NCI-H187 treated with DMSO at 0.1 percent for 48 hours (cell line): ENCODE results near the gene SBNO1.
A peak's percentile ranks its signal among the peaks of the same experiment; 100 is the strongest.
"Not testable (repeated sequence)": the region's sequence is repeated elsewhere in the genome, so short reads cannot be mapped to it uniquely, and the experiment has no call there.

Experiments used
- DNase-seq: peaks from one replicate; lab custom pipeline; 2025; lab: John Stamatoyannopoulos, UW

Gene SBNO1

GRCh38 chr12:123270214-123271000, 94.2 kb downstream of the SBNO1 start:
- DNase-seq: no peak

GRCh38 chr12:123269896-123270213, 94.8 kb downstream of the SBNO1 start:
- no peak for DNase-seq

- no peak for DNase-seq
Observed at GRCh38 chr12:123269395-123269892, 95.2 kb downstream of the SBNO1 start.

- no peak for DNase-seq
Observed at GRCh38 chr12:123268850-123269249, 95.8 kb downstream of the SBNO1 start.

GRCh38 chr12:123267991-123268843, 96.4 kb downstream of the SBNO1 start:
- no peak for DNase-seq

GRCh38 chr12:123267335-123267920, 97.2 kb downstream of the SBNO1 start:
- DNase-seq: no peak

GRCh38 chr12:123266679-123267277, 97.9 kb downstream of the SBNO1 start:
- DNase-seq: no peak

GRCh38 chr12:123265851-123266678, 98.6 kb downstream of the SBNO1 start:
- no peak for DNase-seq

- no peak for DNase-seq
Observed at GRCh38 chr12:123264642-123265041, 100.0 kb downstream of the SBNO1 start.

- no peak for DNase-seq
Observed at GRCh38 chr12:123263196-123263817, 101.3 kb downstream of the SBNO1 start.

- no peak for DNase-seq
Observed at GRCh38 chr12:123261196-123261595, 103.5 kb downstream of the SBNO1 start.

- DNase-seq: no peak
Observed at GRCh38 chr12:123260081-123260480, 104.6 kb downstream of the SBNO1 start.

GRCh38 chr12:123258593-123258992, 106.1 kb downstream of the SBNO1 start:
- DNase-seq: no peak

- no peak for DNase-seq
Observed at GRCh38 chr12:123254853-123255446, 109.7 kb downstream of the SBNO1 start.

- DNase-seq: no peak
Observed at GRCh38 chr12:123253641-123254459, 110.8 kb downstream of the SBNO1 start.

- not testable (repeated sequence) for DNase-seq
Observed at GRCh38 chr12:123252365-123252764, 112.3 kb downstream of the SBNO1 start.

GRCh38 chr12:123251403-123252076, 113.1 kb downstream of the SBNO1 start:
- no peak for DNase-seq

- peak; percentile 53 for DNase-seq
Observed at GRCh38 chr12:123250471-123251383, 113.9 kb downstream of the SBNO1 start.
